Lung (tissue), 16 donors: ENCODE measurements around the gene LPIN3. TPM values are rescaled to one million over a fixed set of nuclear protein-coding genes. Genes with fewer than 3 reads are reported as not detected.

Experiments used
- ATAC-seq: fragments of 200-7000 bp; cut with Tn5 transposase; one replicate; pipeline ENCODE4 v1.9.1; 2020; ENCODE audit warnings: moderate number of reproducible peaks; ENCODE audit not compliant: insufficient read depth, low FRiP score
- DNase-seq, 3 donors: peaks; one replicate each; pipeline ENCODE4 v3.0.0-alpha.2; 2013 to 2017
- H3K27ac ChIP-seq, 2 donors: one replicate each; pipeline ENCODE4 v1.5.1; 2013; ENCODE audit warnings: mild to moderate bottlenecking in 2 of 2, moderate library complexity in 2 of 2, control low read depth in 1 of 2, inconsistent platforms in 1 of 2, low read depth in 1 of 2, low read length in 1 of 2
- H3K27me3 ChIP-seq, 3 donors: one replicate each; pipeline ENCODE4 v1.5.1; 2013; ENCODE audit warnings: low read length in 2 of 3; ENCODE audit not compliant: control insufficient read depth in 3 of 3, insufficient read depth in 3 of 3
- H3K36me3 ChIP-seq, 4 donors: one replicate each; pipeline ENCODE4 v1.5.1; 2013; ENCODE audit warnings: low read length in 4 of 4, mild to moderate bottlenecking in 1 of 4, moderate library complexity in 1 of 4; ENCODE audit not compliant: control insufficient read depth in 4 of 4, insufficient read depth in 4 of 4
- H3K4me1 ChIP-seq, 5 donors: one replicate each; pipeline ENCODE4 v1.5.1; 2013; ENCODE audit warnings: low read length in 5 of 5, mild to moderate bottlenecking in 2 of 5, moderate library complexity in 1 of 5; ENCODE audit not compliant: control insufficient read depth in 5 of 5, insufficient read depth in 5 of 5
- H3K4me3 ChIP-seq: one replicate; pipeline ENCODE4 v1.5.1; 2013; ENCODE audit warnings: mild to moderate bottlenecking, control low read depth, moderate library complexity
- H3K9ac ChIP-seq, 2 donors: one replicate each; pipeline ENCODE4 v1.5.1; 2013; ENCODE audit warnings: low read length in 2 of 2, control low read depth in 1 of 2; ENCODE audit not compliant: insufficient read depth in 1 of 2
- H3K9me3 ChIP-seq, 4 donors: one replicate each; pipeline ENCODE4 v1.5.1; 2013; ENCODE audit warnings: low read length in 3 of 4, mild to moderate bottlenecking in 1 of 4, moderate library complexity in 1 of 4; ENCODE audit not compliant: control insufficient read depth in 4 of 4, insufficient read depth in 3 of 4
- WGBS, 2 donors: extraction: QIAGEN DNeasy Blood & Tissue Kit; methylation state at CpG; one replicate each; pipeline ENCODE4 v1.1.7; 2013; 5-methylcytosine and 5-hydroxymethylcytosine counted together
- long read RNA-seq, 5 donors: transcript quantifications; one replicate each; lab custom pipeline, GENCODE V29; 2026
- polyA plus RNA-seq, 2 donors: library from polyadenylated mRNA; stranded (reverse); fragments of 200-250 nt; gene quantifications; one replicate each; pipeline ENCODE4 v1.2.1, GENCODE V29; 2013
- total RNA-seq, 2 donors: library from RNA; depleted of rRNA in 1 of 2; stranded (reverse); fragments of >200 nt in 1 of 2; gene quantifications; one replicate each; pipeline ENCODE4 v1.2.1, GENCODE V29; 2014 to 2021
- TF ChIP-seq, protein P1 (sequence below): IDR thresholded peaks from 2 replicates; pipeline ENCODE4 v1.5.1; 2012; ENCODE audit warnings: mild to moderate bottlenecking; ENCODE audit errors: control extremely low read depth, extremely low read depth
- donor health status: control.
- donor health status: control.
- donor health status: Bipolar disorder and iron deficiency.
- donor health status: healthy.
- donor health status: DM: yes; HTN: yes; CAD: no.

Gene LPIN3, protein sequence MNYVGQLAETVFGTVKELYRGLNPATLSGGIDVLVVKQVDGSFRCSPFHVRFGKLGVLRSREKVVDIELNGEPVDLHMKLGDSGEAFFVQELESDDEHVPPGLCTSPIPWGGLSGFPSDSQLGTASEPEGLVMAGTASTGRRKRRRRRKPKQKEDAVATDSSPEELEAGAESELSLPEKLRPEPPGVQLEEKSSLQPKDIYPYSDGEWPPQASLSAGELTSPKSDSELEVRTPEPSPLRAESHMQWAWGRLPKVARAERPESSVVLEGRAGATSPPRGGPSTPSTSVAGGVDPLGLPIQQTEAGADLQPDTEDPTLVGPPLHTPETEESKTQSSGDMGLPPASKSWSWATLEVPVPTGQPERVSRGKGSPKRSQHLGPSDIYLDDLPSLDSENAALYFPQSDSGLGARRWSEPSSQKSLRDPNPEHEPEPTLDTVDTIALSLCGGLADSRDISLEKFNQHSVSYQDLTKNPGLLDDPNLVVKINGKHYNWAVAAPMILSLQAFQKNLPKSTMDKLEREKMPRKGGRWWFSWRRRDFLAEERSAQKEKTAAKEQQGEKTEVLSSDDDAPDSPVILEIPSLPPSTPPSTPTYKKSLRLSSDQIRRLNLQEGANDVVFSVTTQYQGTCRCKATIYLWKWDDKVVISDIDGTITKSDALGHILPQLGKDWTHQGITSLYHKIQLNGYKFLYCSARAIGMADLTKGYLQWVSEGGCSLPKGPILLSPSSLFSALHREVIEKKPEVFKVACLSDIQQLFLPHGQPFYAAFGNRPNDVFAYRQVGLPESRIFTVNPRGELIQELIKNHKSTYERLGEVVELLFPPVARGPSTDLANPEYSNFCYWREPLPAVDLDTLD
- total RNA-seq (10 to 100 TPM in 1 of 2 donors, 1 to 10 TPM in 1; 9.2 to 11.5 TPM), polyA plus RNA-seq (10 to 100 TPM in 1 of 2 donors, 1 to 10 TPM in 1; 5.2 to 16.4 TPM)
- long read RNA-seq, donor 1, result 0 reads
- long read RNA-seq, donor 2, result 0 reads
- long read RNA-seq, donor 3, result 0 reads
- long read RNA-seq, donor 4, result 0 reads
- long read RNA-seq, donor 5, result 0 reads

DNA sequence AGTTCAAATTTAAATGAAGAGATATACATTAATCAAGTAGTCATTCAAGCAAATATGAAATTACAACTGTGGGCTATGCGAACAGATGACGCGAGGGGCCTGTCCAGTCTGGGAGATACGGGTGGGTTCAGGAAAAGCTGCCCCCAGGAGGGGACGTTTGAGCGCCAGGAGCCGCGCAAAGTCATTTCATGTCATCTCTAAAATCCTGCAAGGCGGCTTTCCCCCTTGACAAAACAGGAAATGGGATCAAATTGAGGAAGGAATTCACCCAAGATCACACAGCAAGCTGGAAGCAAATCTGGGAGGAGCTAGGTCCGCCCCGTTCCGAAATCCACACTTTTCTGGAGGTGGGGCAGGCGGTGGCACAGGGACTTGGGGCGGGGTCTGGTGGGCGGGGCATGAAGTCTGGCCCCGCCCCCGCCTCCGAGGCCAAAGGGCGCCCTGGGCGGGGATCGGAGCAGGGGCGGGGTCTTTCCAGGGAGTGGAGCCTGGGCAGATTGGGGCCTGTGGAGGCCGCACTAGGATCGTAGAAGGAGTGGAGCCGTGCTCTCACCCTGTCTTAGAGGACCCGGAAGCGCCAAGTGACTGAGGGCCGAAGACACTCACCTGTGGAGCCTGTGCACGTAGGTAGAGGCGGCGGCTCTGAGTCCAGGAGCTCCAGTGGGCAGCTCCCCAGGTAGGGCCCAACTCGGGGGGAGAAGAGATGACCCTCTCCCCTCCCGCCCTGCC is at the start of gene LPIN3:
Gene LPIN3, plus strand, starts transcription at position 495 of the 729 bp plus-strand sequence. CDS start 4,983 bp downstream, outside the sequence.
- Histone ChIP-seq H3K4me3 (peak within 1 kb of the TSS; percentile 12), H3K36me3 (no peaks in the 10 kb centered on the region), H3K9ac (peak within 1 kb of the TSS; percentile 8 to 61), H3K27me3 (no peaks in the 10 kb centered on the region), H3K27ac (peak within 1 kb of the TSS; percentile 73 to 75), H3K9me3 (peaks cover 0 to 1% (median 0%) of the 10 kb centered on the region in 4 donors), H3K4me1 (peaks cover 0 to 11% (median 0%) of the 10 kb centered on the region in 5 donors)
- TF ChIP-seq, protein P1, sequence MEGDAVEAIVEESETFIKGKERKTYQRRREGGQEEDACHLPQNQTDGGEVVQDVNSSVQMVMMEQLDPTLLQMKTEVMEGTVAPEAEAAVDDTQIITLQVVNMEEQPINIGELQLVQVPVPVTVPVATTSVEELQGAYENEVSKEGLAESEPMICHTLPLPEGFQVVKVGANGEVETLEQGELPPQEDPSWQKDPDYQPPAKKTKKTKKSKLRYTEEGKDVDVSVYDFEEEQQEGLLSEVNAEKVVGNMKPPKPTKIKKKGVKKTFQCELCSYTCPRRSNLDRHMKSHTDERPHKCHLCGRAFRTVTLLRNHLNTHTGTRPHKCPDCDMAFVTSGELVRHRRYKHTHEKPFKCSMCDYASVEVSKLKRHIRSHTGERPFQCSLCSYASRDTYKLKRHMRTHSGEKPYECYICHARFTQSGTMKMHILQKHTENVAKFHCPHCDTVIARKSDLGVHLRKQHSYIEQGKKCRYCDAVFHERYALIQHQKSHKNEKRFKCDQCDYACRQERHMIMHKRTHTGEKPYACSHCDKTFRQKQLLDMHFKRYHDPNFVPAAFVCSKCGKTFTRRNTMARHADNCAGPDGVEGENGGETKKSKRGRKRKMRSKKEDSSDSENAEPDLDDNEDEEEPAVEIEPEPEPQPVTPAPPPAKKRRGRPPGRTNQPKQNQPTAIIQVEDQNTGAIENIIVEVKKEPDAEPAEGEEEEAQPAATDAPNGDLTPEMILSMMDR, result no peak
- WGBS, 2 donors, result 14 to 16% methylated on average over 33 of the region's 33 CpGs
- ATAC-seq, result peak; percentile 93
- peak; percentile 87 to 91 (median 89) for DNase-seq

DNA sequence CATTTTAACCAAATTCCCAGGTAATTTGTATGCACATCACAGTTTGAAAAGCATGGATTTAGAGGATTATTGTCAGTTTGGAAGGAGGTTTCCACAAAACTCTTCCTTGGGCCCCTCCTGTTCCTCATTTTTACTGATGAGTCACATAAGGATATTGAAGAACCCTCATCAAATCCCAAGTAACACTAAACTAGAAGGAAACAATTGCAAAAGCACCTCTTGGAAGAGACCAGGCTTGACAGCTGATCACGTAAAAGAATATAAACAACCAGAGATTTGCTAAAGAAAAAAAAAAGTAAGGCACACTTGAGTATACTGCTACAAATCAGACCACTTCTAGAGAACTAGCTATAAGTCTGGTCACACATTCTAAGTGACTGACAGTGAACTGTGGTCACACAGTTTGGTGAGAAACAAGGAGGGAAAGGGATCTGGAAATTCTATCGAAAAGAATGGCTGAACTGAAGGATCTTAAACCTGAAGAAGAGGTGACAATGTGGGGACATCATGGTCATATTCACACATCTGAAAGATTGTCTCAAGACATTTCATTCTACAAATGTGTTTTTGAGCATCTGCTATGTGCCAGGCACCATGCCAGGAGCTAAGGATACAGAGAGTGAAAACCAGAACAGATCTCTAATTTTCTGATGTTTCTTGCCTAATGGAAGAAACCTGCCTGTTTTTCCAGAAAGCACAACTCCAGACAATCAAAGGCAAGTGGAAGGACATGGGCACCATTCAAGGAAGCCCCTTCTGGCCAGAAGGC is 47.2 kb upstream of the LPIN3 start:
- Histone ChIP-seq H3K4me3 (no peak overlapping the region), H3K27me3 (no peaks in the 10 kb centered on the region), H3K4me1 (peaks cover 4 to 15% (median 5%) of the 10 kb centered on the region in 5 donors), H3K9ac (no peak overlapping the region), H3K36me3 (no peaks in the 10 kb centered on the region), H3K9me3 (no peaks in the 10 kb centered on the region), H3K27ac (no peak overlapping the region)
- 57 to 66% methylated on average over 2 of the region's 2 CpGs for WGBS, 2 donors
- TF ChIP-seq, protein P1, result no peak
- ATAC-seq, result no peak
- DNase-seq, result peak in 2 of 3 donors; percentile 25 to 30

DNA sequence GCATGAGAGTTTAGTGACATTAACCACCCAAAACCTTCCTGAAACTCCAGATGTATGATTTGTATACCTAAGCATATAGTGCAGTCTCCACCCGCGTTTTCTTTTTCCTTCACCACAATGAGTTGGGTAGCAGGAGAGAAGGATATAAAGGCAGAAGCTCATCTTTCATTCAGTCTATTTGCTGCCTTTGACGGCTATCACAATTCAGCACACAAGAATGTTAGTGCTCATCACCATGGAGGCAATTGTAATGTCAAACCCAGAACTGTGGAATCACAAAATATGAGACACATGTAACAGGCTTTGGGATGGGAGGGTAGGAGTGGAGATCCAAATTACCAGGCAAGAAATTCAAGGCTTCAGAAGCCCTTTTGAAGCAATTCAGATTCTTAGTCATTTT is 40.7 kb upstream of the LPIN3 start:
- no peak for ATAC-seq
- TF ChIP-seq, protein P1, result no peak
- Histone ChIP-seq H3K27me3 (no peaks in the 10 kb centered on the region), H3K4me1 (peaks cover 0 to 16% (median 2%) of the 10 kb centered on the region in 5 donors), H3K9ac (no peak overlapping the region), H3K9me3 (no peaks in the 10 kb centered on the region), H3K4me3 (no peak overlapping the region), H3K27ac (no peak overlapping the region), H3K36me3 (no peaks in the 10 kb centered on the region)
- 90 to 97% methylated on average over 3 of the region's 3 CpGs for WGBS, 2 donors
- no peak for DNase-seq
